ENCODE results near the gene BRD7.
A peak's percentile ranks its signal among the peaks of the same experiment; 100 is the strongest.

Gene BRD7

DNA sequence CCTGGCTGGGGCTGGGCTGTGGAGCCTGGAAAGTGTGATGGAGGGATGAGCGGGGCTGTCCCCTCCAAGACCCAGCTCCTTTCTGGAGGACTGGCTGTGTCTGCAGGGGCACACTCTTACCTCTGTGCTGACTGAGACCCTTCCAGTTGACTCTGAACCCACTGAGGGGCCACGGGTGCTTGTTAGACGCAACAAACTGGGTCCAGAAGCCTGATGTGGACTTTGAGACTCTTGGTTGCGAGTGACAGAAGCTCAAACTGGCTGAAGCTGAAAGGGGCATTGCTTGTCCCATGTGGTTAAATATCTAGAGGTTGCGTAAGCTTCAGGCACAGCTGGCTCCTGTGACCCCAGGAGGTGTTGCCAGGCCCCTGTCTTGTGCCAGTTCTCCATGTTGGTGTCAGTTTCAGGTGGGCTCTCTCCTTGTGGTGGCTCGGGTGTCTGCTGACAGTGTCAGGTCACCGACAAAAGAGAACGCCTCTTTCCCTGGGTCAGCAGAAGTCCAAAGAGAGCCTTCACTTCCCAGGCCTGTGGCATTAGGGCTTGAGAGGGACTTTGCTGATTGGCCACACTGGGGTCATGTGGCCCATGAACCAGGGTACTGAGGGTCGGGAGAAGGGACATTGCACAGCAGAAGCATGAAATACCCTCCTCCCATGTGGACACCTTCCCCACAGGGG, 85.7 kb downstream of the BRD7 start:
- TF ChIP-seq, protein P1, sequence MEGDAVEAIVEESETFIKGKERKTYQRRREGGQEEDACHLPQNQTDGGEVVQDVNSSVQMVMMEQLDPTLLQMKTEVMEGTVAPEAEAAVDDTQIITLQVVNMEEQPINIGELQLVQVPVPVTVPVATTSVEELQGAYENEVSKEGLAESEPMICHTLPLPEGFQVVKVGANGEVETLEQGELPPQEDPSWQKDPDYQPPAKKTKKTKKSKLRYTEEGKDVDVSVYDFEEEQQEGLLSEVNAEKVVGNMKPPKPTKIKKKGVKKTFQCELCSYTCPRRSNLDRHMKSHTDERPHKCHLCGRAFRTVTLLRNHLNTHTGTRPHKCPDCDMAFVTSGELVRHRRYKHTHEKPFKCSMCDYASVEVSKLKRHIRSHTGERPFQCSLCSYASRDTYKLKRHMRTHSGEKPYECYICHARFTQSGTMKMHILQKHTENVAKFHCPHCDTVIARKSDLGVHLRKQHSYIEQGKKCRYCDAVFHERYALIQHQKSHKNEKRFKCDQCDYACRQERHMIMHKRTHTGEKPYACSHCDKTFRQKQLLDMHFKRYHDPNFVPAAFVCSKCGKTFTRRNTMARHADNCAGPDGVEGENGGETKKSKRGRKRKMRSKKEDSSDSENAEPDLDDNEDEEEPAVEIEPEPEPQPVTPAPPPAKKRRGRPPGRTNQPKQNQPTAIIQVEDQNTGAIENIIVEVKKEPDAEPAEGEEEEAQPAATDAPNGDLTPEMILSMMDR (IDR thresholded peaks at IDR 0.05; ENCODE audit: extremely low read depth, insufficient read depth, missing control alignments) = no peak
- DNase-seq (ENCODE audit: low spot score) = no peak
- in situ Hi-C loops (cut with MboI; ENCODE audit: low pct_unique_long_range_greater_than_20kb, low sequenced_read_pairs, unreplicated experiment) = no loop called here

DNA sequence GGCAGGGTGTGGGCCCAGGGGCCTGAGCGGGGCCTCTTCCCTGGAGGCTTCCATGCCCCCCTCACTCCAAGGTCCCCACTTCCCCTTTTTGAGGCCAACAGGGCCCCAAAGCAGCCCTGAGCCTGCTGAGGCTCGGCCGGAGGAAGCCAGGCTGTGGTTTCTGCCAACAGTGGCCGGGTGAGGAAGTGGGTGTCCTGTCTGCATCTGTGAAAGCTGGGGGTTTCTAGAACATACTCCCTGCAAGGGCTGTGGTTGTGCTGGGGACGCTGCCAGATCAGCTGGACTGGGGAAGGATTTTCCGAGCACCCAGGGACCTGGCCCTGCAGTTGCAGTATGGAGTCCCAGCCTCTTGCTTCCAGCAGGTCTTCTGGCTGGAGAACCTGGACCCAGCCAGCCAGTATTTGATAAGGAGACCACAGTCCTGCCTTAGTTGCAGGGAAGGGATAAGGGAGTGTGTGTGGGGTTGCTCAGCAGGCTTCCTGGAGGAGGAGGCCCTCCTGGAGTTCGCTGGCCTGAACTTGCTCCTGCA, 86.7 kb downstream of the BRD7 start:
- TF ChIP-seq, protein P1 (IDR thresholded peaks at IDR 0.05; ENCODE audit: extremely low read depth, insufficient read depth, missing control alignments) = no peak
- in situ Hi-C loops (cut with MboI; ENCODE audit: low pct_unique_long_range_greater_than_20kb, low sequenced_read_pairs, unreplicated experiment) = no loop called here
- peak; percentile 77 for DNase-seq (ENCODE audit: low spot score)

DNA sequence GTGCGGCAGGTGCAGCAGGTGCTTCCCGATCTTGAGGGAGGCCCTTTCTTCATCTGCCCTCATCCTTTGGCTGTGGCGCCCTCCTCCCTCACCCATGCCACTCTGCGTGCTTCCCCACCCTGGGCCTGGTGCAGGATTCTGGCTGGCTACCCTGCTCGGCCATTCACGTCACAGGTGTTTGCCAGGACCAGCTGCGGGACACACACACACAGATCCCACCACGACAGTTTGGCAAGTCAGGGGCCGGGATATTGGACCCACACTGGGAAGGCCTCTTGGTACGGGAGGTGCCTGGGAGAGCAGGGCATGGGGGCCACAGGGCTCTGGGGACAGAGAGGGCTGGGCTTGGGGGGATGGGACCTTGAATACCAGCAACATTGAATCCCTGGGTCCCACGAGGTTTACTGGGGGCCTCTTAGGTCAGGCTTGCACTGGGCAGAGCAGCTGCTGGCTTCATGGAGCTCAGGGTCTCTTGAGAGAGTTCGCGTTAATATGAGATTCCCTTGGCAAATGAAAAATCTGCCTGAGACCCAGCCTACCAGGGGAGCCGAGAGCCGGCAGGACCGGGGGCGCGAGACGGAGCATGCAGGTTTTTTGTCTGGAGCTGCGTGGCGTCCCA, 87.3 kb downstream of the BRD7 start:
- TF ChIP-seq, protein P1 (IDR thresholded peaks at IDR 0.05; ENCODE audit: extremely low read depth, insufficient read depth, missing control alignments) = no peak
- no peak for DNase-seq (ENCODE audit: low spot score)
- in situ Hi-C loops (cut with MboI; ENCODE audit: low pct_unique_long_range_greater_than_20kb, low sequenced_read_pairs, unreplicated experiment) = no loop called here

DNA sequence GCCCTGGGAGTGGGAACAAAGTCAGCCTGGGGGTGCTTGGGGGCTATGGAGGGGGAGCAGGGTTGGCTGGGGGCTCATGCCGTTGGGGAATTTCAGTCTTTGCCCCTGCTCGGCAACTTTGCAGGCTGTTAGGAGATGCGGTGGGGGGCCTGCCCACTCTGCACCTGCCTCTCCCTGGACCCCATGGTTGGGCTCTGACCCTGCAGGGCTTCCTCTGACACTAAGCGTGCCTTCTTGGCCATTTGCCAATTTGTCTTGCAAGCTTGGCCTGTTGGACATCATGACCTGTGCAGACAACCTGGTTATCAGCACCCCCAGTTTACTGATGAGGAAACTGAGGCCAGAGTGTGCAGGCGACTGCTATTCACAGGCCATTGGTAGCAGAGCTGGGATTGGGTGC, 87.9 kb downstream of the BRD7 start:
- TF ChIP-seq, protein P1 (IDR thresholded peaks at IDR 0.05; ENCODE audit: extremely low read depth, insufficient read depth, missing control alignments) = no peak
- in situ Hi-C loops (cut with MboI; ENCODE audit: low pct_unique_long_range_greater_than_20kb, low sequenced_read_pairs, unreplicated experiment) = no loop called here
- no peak for DNase-seq (ENCODE audit: low spot score)

DNA sequence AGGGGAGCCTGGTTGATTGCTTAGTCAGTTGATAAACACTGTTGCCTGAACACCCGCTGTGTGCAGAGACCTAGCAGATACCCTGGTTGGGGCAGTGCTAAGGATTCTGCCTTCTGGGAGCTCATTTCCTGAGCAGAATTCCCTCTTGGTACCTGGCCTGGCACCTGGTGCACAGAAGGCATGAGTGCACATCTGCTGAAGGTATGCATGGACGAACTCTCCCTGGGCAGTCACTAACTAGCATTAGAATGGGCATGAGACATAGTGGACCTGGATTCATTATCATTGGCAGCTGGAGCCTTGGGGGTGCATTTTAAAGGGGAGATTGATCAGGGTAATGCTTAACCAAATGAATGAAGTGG, 89.3 kb downstream of the BRD7 start:
- TF ChIP-seq, protein P1 (IDR thresholded peaks at IDR 0.05; ENCODE audit: extremely low read depth, insufficient read depth, missing control alignments) = no peak
- DNase-seq (ENCODE audit: low spot score) = no peak
- in situ Hi-C loops (cut with MboI; ENCODE audit: low pct_unique_long_range_greater_than_20kb, low sequenced_read_pairs, unreplicated experiment) = no loop called here

DNA sequence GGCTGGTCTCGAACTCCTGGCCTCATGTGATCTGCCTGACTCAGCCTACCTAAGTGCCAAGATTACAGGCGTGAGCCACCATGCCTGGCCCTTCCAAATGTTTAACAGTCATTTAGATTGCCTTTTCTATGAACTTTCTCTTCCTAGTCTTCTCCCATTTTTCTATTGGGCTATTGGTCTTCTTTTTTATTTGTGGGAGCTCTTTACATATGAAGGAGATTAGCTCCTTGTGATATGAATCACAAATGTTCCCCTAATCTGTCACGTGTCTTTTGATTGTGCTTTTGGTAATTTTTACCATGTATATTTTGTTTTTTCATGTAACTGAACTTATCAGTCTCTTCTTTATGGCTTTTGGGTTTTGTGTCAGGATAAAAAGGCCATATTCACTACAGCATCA, 90.5 kb downstream of the BRD7 start:
- in situ Hi-C loops (cut with MboI; ENCODE audit: low pct_unique_long_range_greater_than_20kb, low sequenced_read_pairs, unreplicated experiment) = no loop called here
- no peak for DNase-seq (ENCODE audit: low spot score)
- TF ChIP-seq, protein P1 (IDR thresholded peaks at IDR 0.05; ENCODE audit: extremely low read depth, insufficient read depth, missing control alignments) = no peak
